IMR-90 (cell line): Measurements from ENCODE around the gene SLX9. TPM values are rescaled to one million over a fixed set of nuclear protein-coding genes. Genes with fewer than 3 reads are reported as not detected.
A peak's percentile ranks its signal among the peaks of the same experiment; 100 is the strongest.

Experiments used
- ATAC-seq: fragments of 200-7000 bp; cut with Tn5 transposase; 2 replicates; pipeline ENCODE4 v1.9.1; 2020; ENCODE audit warnings: low read depth, mild to moderate bottlenecking, moderate library complexity
- BruUV-seq: library from RNA; stranded (reverse); fragments of 400-500 nt; replicated peaks from 2 replicates; lab custom pipeline; 2021; lab: Mats Ljungman, UMichigan
- CTCF ChIA-PET: fragments of 300-600 bp; formaldehyde crosslinking; extraction: SDS; loops from one replicate; lab custom pipeline; 2021; ENCODE audit warnings: antibody characterized with exemption; lab: Yijun Ruan, JAX
- POLR2A ChIA-PET: fragments of 300-600 bp; sonication (Branson Sonifier 250); formaldehyde crosslinking; loops from one replicate; lab custom pipeline; 2022; ENCODE audit warnings: antibody characterized with exemption; ENCODE audit not compliant: unreplicated experiment; lab: Charles Lee
- DNase-seq: peaks from one replicate; pipeline ENCODE4 v3.0.0; 2013
- H2AFZ ChIP-seq: replicated peaks from 2 replicates; pipeline ENCODE3; 2013; ENCODE audit warnings: low read length, mild to moderate bottlenecking; ENCODE audit not compliant: poor library complexity
- H2AK5ac ChIP-seq: 2 replicates; pipeline ENCODE4 v1.6.1; 2013; ENCODE audit warnings: low read depth, low read length, inconsistent platforms
- H2AK9ac ChIP-seq: replicated peaks from 2 replicates; pipeline ENCODE3; 2013; ENCODE audit warnings: mild to moderate bottlenecking, low read depth, low read length, moderate library complexity; ENCODE audit not compliant: poor library complexity
- H2BK120ac ChIP-seq: 2 replicates; pipeline ENCODE4 v1.6.1; 2013; ENCODE audit warnings: low read depth, low read length, inconsistent platforms
- H2BK15ac ChIP-seq: 3 replicates; pipeline ENCODE4 v1.6.1; 2013; ENCODE audit warnings: low read depth, low read length, inconsistent platforms
- H2BK20ac ChIP-seq: 2 replicates; pipeline ENCODE4 v1.6.1; 2013; ENCODE audit warnings: low read depth, mild to moderate bottlenecking, inconsistent platforms, low read length, moderate library complexity
- H2BK5ac ChIP-seq: 2 replicates; pipeline ENCODE4 v1.6.1; 2013; ENCODE audit warnings: mild to moderate bottlenecking, low read depth, low read length, inconsistent platforms; ENCODE audit not compliant: poor library complexity, severe bottlenecking
- H3K14ac ChIP-seq: replicated peaks from 2 replicates; pipeline ENCODE4 v1.6.1; 2013; ENCODE audit warnings: low read depth, low read length, inconsistent platforms
- H3K18ac ChIP-seq: 2 replicates; pipeline ENCODE4 v1.6.1; 2013; ENCODE audit warnings: low read depth, low read length, control low read depth
- H3K23ac ChIP-seq: 2 replicates; pipeline ENCODE4 v1.6.1; 2013; ENCODE audit warnings: low read depth, low read length, inconsistent platforms
- H3K27ac ChIP-seq: 2 replicates; pipeline ENCODE4 v1.5.1; 2013; ENCODE audit warnings: mild to moderate bottlenecking, control low read depth, low read length; ENCODE audit not compliant: insufficient read depth
- H3K27me3 ChIP-seq: 2 replicates; pipeline ENCODE4 v1.6.1; 2013; ENCODE audit warnings: low read length; ENCODE audit not compliant: control insufficient read depth, insufficient read depth
- H3K36me3 ChIP-seq: 2 replicates; pipeline ENCODE4 v1.6.1; 2013; ENCODE audit warnings: low read length, mixed read lengths; ENCODE audit not compliant: control insufficient read depth, insufficient read depth
- H3K4ac ChIP-seq: 2 replicates; pipeline ENCODE4 v1.6.1; 2013; ENCODE audit warnings: low read depth, low read length, inconsistent platforms
- H3K4me1 ChIP-seq: 2 replicates; pipeline ENCODE4 v1.6.1; 2013; ENCODE audit warnings: low read length, mixed read lengths; ENCODE audit not compliant: control insufficient read depth, insufficient read depth
- H3K4me2 ChIP-seq: 2 replicates; pipeline ENCODE4 v1.6.1; 2013; ENCODE audit warnings: low read depth, mild to moderate bottlenecking, control low read depth, low read length, moderate library complexity
- H3K4me3 ChIP-seq: 2 replicates; pipeline ENCODE4 v1.5.1; 2013; ENCODE audit warnings: low read depth, mild to moderate bottlenecking, control low read depth, low read length, moderate library complexity; ENCODE audit not compliant: insufficient read depth
- H3K56ac ChIP-seq: 2 replicates; pipeline ENCODE4 v1.6.1; 2013; ENCODE audit warnings: low read length, inconsistent platforms; ENCODE audit not compliant: insufficient read depth; ENCODE audit errors: extremely low read depth
- H3K79me1 ChIP-seq, 2 experiments: 2 replicates each; pipeline ENCODE4 v1.6.1; 2013; ENCODE audit warnings: low read length in 2 of 2, inconsistent platforms in 1 of 2, low read depth in 1 of 2
- H3K9ac ChIP-seq: 2 replicates; pipeline ENCODE4 v1.6.1; 2013; ENCODE audit warnings: low read depth, low read length, control low read depth
- H3K9me1 ChIP-seq: 2 replicates; pipeline ENCODE4 v1.6.1; 2013; ENCODE audit warnings: low read length, inconsistent platforms; ENCODE audit not compliant: insufficient read depth
- H3K9me3 ChIP-seq: 2 replicates; pipeline ENCODE4 v1.6.1; 2013; ENCODE audit warnings: low read length; ENCODE audit not compliant: control insufficient read depth, insufficient read depth
- H4K20me1 ChIP-seq: 2 replicates; pipeline ENCODE4 v1.6.1; 2013; ENCODE audit warnings: low read length, inconsistent platforms; ENCODE audit not compliant: insufficient read depth
- H4K5ac ChIP-seq: 2 replicates; pipeline ENCODE4 v1.6.1; 2013; ENCODE audit warnings: mild to moderate bottlenecking, low read depth, low read length, control low read depth
- H4K8ac ChIP-seq, 2 experiments: 2 replicates each; pipeline ENCODE4 v1.6.1; 2013; ENCODE audit warnings: low read depth in 2 of 2, low read length in 2 of 2, control low read depth in 1 of 2, inconsistent platforms in 1 of 2
- H4K91ac ChIP-seq: 2 replicates; pipeline ENCODE4 v1.6.1; 2013; ENCODE audit warnings: low read depth, low read length, inconsistent platforms; ENCODE audit not compliant: insufficient read depth
- BHLHE40 ChIP-seq: fragments of 150-350 bp; IDR thresholded peaks from 2 replicates; pipeline ENCODE4 v1.6.1; 2016; ENCODE audit warnings: mild to moderate bottlenecking, low read depth, low read length
- CEBPB ChIP-seq: IDR thresholded peaks from 2 replicates; pipeline ENCODE4 v1.6.1; 2012; ENCODE audit warnings: low read depth, low read length, improper control_type of control experiment
- CHD1 ChIP-seq: IDR thresholded peaks from 2 replicates; pipeline ENCODE4 v1.6.1; 2012; ENCODE audit warnings: low read depth, low read length, improper control_type of control experiment
- CTCF ChIP-seq: conservative IDR thresholded peaks from 2 replicates; pipeline ENCODE4 v1.5.1; 2012; ENCODE audit warnings: mild to moderate bottlenecking, low read depth, low read length, improper control_type of control experiment
- ELK1 ChIP-seq: fragments of 150-350 bp; IDR thresholded peaks from 2 replicates; pipeline ENCODE4 v1.6.1; 2016; ENCODE audit warnings: low read depth, mild to moderate bottlenecking, low read length, moderate library complexity, borderline replicate concordance
- FOS ChIP-seq: fragments of 150-350 bp; IDR thresholded peaks from 2 replicates; pipeline ENCODE4 v1.6.1; 2016; ENCODE audit warnings: low read depth, low read length
- MAFK ChIP-seq: IDR thresholded peaks from 2 replicates; pipeline ENCODE4 v1.6.1; 2012; ENCODE audit warnings: low read depth, low read length, improper control_type of control experiment
- MAZ ChIP-seq: IDR thresholded peaks from 2 replicates; pipeline ENCODE4 v1.6.1; 2012; ENCODE audit warnings: low read depth, mild to moderate bottlenecking, low read length, improper control_type of control experiment, moderate library complexity, borderline replicate concordance
- MXI1 ChIP-seq: IDR thresholded peaks from 2 replicates; pipeline ENCODE4 v1.6.1; 2012; ENCODE audit warnings: low read depth, mild to moderate bottlenecking, low read length, moderate library complexity, borderline replicate concordance
- POLR2A ChIP-seq: IDR thresholded peaks from 2 replicates; pipeline ENCODE4 v1.6.1; 2012; ENCODE audit warnings: mild to moderate bottlenecking, low read depth, low read length
- RAD21 ChIP-seq: IDR thresholded peaks from 2 replicates; pipeline ENCODE4 v1.6.1; 2012; ENCODE audit warnings: low read length, improper control_type of control experiment
- RCOR1 ChIP-seq: IDR thresholded peaks from 2 replicates; pipeline ENCODE4 v1.6.1; 2012; ENCODE audit warnings: mild to moderate bottlenecking, low read length, improper control_type of control experiment; ENCODE audit not compliant: insufficient replicate concordance
- RFX5 ChIP-seq: IDR thresholded peaks from 2 replicates; pipeline ENCODE4 v1.8.0; 2012; ENCODE audit warnings: low read depth, mild to moderate bottlenecking, low read length, moderate library complexity
- SMC3 ChIP-seq: fragments of 150-350 bp; IDR thresholded peaks from 2 replicates; pipeline ENCODE4 v1.6.1; 2016; ENCODE audit warnings: low read depth, mild to moderate bottlenecking, antibody characterized with exemption, low read length, moderate library complexity
- USF2 ChIP-seq: fragments of 150-350 bp; IDR thresholded peaks from 2 replicates; pipeline ENCODE4 v1.6.1; 2017; ENCODE audit warnings: mild to moderate bottlenecking, antibody characterized with exemption, low read length, low read depth
- WGBS, 2 experiments: methylation state at CpG; one replicate each; pipeline versions ENCODE4 v1.1.5 to v1.1.7; 2013; ENCODE audit warnings: missing lambda C conversion rate in 2 of 2; ENCODE audit not compliant: insufficient read length in 1 of 2; ENCODE audit errors: extremely low coverage in 2 of 2; 5-methylcytosine and 5-hydroxymethylcytosine counted together
- dilution Hi-C: fragments of 300-500 bp; cut with HindIII; formaldehyde crosslinking; loops from one replicate; pipeline ENCODE4 v1.14.3; 2018; ENCODE audit warnings: low sequenced_read_pairs; ENCODE audit not compliant: unreplicated experiment
- in situ Hi-C: fragments of 300-500 bp; cut with MboI; formaldehyde crosslinking; loops from 3 replicates; pipeline ENCODE4 v1.14.3; 2019; ENCODE audit warnings: low sequenced_read_pairs, inconsistent platforms, mixed read lengths
- intact Hi-C: fragments of 100-400 bp; cut with micrococcal nuclease; formaldehyde crosslinking; loops from 2 replicates; pipeline ENCODE4 v1.10.0; 2022
- polyA plus RNA-seq, 3 experiments: library from polyadenylated mRNA; depleted of rRNA; stranded (reverse); fragments of >200 nt; gene quantifications; 2 replicates each; pipeline ENCODE4 v1.2.3, GENCODE V29; 2012; ENCODE audit warnings: low replicate concordance in 1 of 3
- total RNA-seq: library from RNA; depleted of rRNA; stranded (reverse); fragments of >200 nt; gene quantifications from 2 replicates; pipeline ENCODE4 v1.2.3, GENCODE V29; 2012

The SLX9 gene
- total and polyA plus RNA-seq, 2 of the 4 experiments (the other 2 are of a cell fraction): 10.4 to 21.7 TPM

GRCh38 chr21:45003331-45004058 is 63.7 kb downstream of the SLX9 start:
- WGBS, 2 experiments: 80% methylated on average over 4 of the region's 14 CpGs; no CpG with 5 or more reads in 1 of the 2 experiments
- Histone ChIP-seq H2BK5ac (no peak overlapping the region), H2BK15ac (no peak overlapping the region; the same call in 2 of the 3 replicates), H3K56ac (no peak overlapping the region), H2AK5ac (peak overlapping the region; percentile 47; the same call in 1 of the 2 replicates), H4K5ac (peak overlapping the region; percentile 9; the same call in 1 of the 2 replicates), H3K27me3 (peaks cover 6% of the 10 kb centered on the region; the same call in 1 of the 2 replicates), H3K4me2 (no peak overlapping the region), H2AFZ (no peak overlapping the region), H2AK9ac (no peak overlapping the region), H3K9me1 (no peaks in the 10 kb centered on the region), H3K9me3 (peaks cover 18% of the 10 kb centered on the region), H3K4ac (no peak overlapping the region), H3K18ac (no peak overlapping the region), H4K20me1 (no peaks in the 10 kb centered on the region), H2BK120ac (no peak overlapping the region), H4K91ac (no peak overlapping the region), H3K27ac (no peak overlapping the region), H3K14ac (no peak overlapping the region), H3K36me3 (no peaks in the 10 kb centered on the region), H2BK20ac (no peak overlapping the region), H3K4me1 (peaks cover 3% of the 10 kb centered on the region), H3K4me3 (no peak overlapping the region), H3K23ac (no peak overlapping the region), H4K8ac (no peak overlapping the region), H3K9ac (no peak overlapping the region), H3K79me1 (no peaks in the 10 kb centered on the region)
- CTCF ChIA-PET: no interaction called here
- BruUV-seq: no TSS peak
- DNase-seq (no peak), ATAC-seq (no peak)
- intact Hi-C loops: no loop called here
- POLR2A ChIA-PET: interaction anchor here (0.7 kb wide), 1 partner anchor 9 kb away, joined by 3 read pairs; no protein-coding TSS in a partner anchor
- dilution Hi-C loops: no loop called here
- in situ Hi-C loops: no loop called here
- TF ChIP-seq POLR2A: no peak
- no peak for TF ChIP-seq RCOR1
- no peak for TF ChIP-seq SMC3
- TF ChIP-seq RFX5: no peak
- no peak for TF ChIP-seq CHD1
- no peak for TF ChIP-seq MAZ
- TF ChIP-seq USF2: no peak
- TF ChIP-seq MXI1: no peak
- no peak for TF ChIP-seq MAFK
- no peak for TF ChIP-seq RAD21
- TF ChIP-seq FOS: no peak
- no peak for TF ChIP-seq ELK1
- TF ChIP-seq CEBPB: no peak
- no peak for TF ChIP-seq CTCF
- no peak for TF ChIP-seq BHLHE40
